Loucy (cell line): ENCODE data around the gene MAML2.

Experiments used
- H2AFZ ChIP-seq: fragments of 200-600 bp; sonication (generic); 2 replicates; pipeline ENCODE4 v1.6.0; 2016; ENCODE audit warnings: antibody characterized with exemption, mild to moderate bottlenecking, low read length, moderate library complexity
- H3F3A ChIP-seq: fragments of 200-600 bp; 2 replicates; pipeline ENCODE4 v1.6.0; 2016; ENCODE audit warnings: antibody characterized with exemption, low read depth, mild to moderate bottlenecking
- H3K27me3 ChIP-seq: fragments of 200-600 bp; sonication (generic); 2 replicates; pipeline ENCODE4 v1.6.1; 2014; ENCODE audit warnings: low read length, mild to moderate bottlenecking; ENCODE audit not compliant: insufficient read depth, poor library complexity, severe bottlenecking
- H3K36me3 ChIP-seq: fragments of 200-600 bp; sonication (generic); 2 replicates; pipeline ENCODE4 v1.6.1; 2016; ENCODE audit warnings: low read length; ENCODE audit not compliant: insufficient read depth
- H3K4me1 ChIP-seq: fragments of 200-600 bp; sonication (generic); 2 replicates; pipeline ENCODE4 v1.5.1; 2014; ENCODE audit warnings: low read length, mild to moderate bottlenecking; ENCODE audit not compliant: insufficient read depth, poor library complexity, severe bottlenecking
- H3K4me2 ChIP-seq: fragments of 200-600 bp; sonication (generic); 2 replicates; pipeline ENCODE4 v1.6.0; 2014; ENCODE audit warnings: antibody characterized with exemption, low read length, low read depth, mild to moderate bottlenecking; ENCODE audit not compliant: poor library complexity, severe bottlenecking
- H3K4me3 ChIP-seq: fragments of 200-600 bp; sonication (generic); 2 replicates; pipeline ENCODE4 v1.5.1; 2014; ENCODE audit warnings: low read length, mild to moderate bottlenecking, mixed read lengths; ENCODE audit not compliant: poor library complexity, severe bottlenecking
- H3K79me2 ChIP-seq: fragments of 200-600 bp; sonication (generic); 2 replicates; pipeline ENCODE4 v1.6.1; 2014; ENCODE audit warnings: low read length; ENCODE audit not compliant: insufficient read depth
- H3K9ac ChIP-seq: fragments of 200-600 bp; sonication (generic); 2 replicates; pipeline ENCODE4 v1.6.0; 2014; ENCODE audit warnings: mild to moderate bottlenecking, low read depth, low read length, moderate library complexity; ENCODE audit not compliant: poor library complexity, severe bottlenecking
- H3K9me2 ChIP-seq: fragments of 200-600 bp; sonication (generic); replicated peaks from 2 replicates; pipeline ENCODE4 v1.6.1; 2016; ENCODE audit warnings: low read depth, low read length, mixed read lengths
- H3K9me3 ChIP-seq: fragments of 200-600 bp; sonication (generic); 2 replicates; pipeline ENCODE4 v1.6.1; 2014; ENCODE audit warnings: mild to moderate bottlenecking, antibody characterized with exemption, low read length, low read depth; ENCODE audit not compliant: insufficient read depth
- H4K20me1 ChIP-seq: fragments of 200-600 bp; sonication (generic); 2 replicates; pipeline ENCODE4 v1.6.0; 2014; ENCODE audit warnings: antibody characterized with exemption, low read length, mild to moderate bottlenecking; ENCODE audit not compliant: insufficient read depth, poor library complexity, severe bottlenecking
- CTCF ChIP-seq: fragments of 200-600 bp; sonication (generic); conservative IDR thresholded peaks from 2 replicates; pipeline ENCODE4 v1.5.1; 2014; ENCODE audit warnings: mild to moderate bottlenecking, antibody characterized with exemption, low read length
- EZH2phosphoT487 ChIP-seq: fragments of 200-600 bp; IDR thresholded peaks from 2 replicates; pipeline ENCODE4 v1.6.1; 2018; ENCODE audit warnings: antibody characterized with exemption, mild to moderate bottlenecking, moderate library complexity, borderline replicate concordance

The MAML2 gene

GRCh38 chr11:96010683-96011082, 332.3 kb downstream of the MAML2 start:
- H3K27me3 ChIP-seq, result no peaks in the 10 kb centered on the region

GRCh38 chr11:96008161-96008720, 334.8 kb downstream of the MAML2 start:
- no peaks in the 10 kb centered on the region for H4K20me1 ChIP-seq
- TF ChIP-seq CTCF, result no peak
- no peak for TF ChIP-seq EZH2phosphoT487
- no peak overlapping the region for H3K4me2 ChIP-seq
- H2AFZ ChIP-seq, result no peak overlapping the region
- no peaks in the 10 kb centered on the region for H3K9me2 ChIP-seq
- no peak overlapping the region for H3K9ac ChIP-seq
- H3K4me1 ChIP-seq, result peaks cover 11% of the 10 kb centered on the region
- no peaks in the 10 kb centered on the region for H3K79me2 ChIP-seq
- H3K4me3 ChIP-seq, result no peak overlapping the region
- no peaks in the 10 kb centered on the region for H3K27me3 ChIP-seq
- H3F3A ChIP-seq, result no peaks in the 10 kb centered on the region
- H3K9me3 ChIP-seq, result no peaks in the 10 kb centered on the region
- no peaks in the 10 kb centered on the region for H3K36me3 ChIP-seq

More at GRCh38 chr11:96010683-96011082, 332.3 kb downstream of the MAML2 start:
- Histone ChIP-seq H4K20me1 (no peaks in the 10 kb centered on the region), H3K4me3 (no peak overlapping the region), H2AFZ (no peak overlapping the region), H3K79me2 (no peaks in the 10 kb centered on the region), H3K9me3 (no peaks in the 10 kb centered on the region), H3K9ac (no peak overlapping the region), H3K36me3 (no peaks in the 10 kb centered on the region), H3K9me2 (no peaks in the 10 kb centered on the region), H3F3A (no peaks in the 10 kb centered on the region), H3K4me1 (peaks cover 36% of the 10 kb centered on the region), H3K4me2 (no peak overlapping the region)
- TF ChIP-seq CTCF (no peak), EZH2phosphoT487 (no peak)

GRCh38 chr11:96006037-96006436, 337.0 kb downstream of the MAML2 start:
- no peaks in the 10 kb centered on the region for H3K9me2 ChIP-seq
- H3K4me3 ChIP-seq, result no peak overlapping the region
- H3K9ac ChIP-seq, result no peak overlapping the region
- H3K9me3 ChIP-seq, result no peaks in the 10 kb centered on the region
- no peaks in the 10 kb centered on the region for H3K36me3 ChIP-seq
- H3K27me3 ChIP-seq, result no peaks in the 10 kb centered on the region
- H3F3A ChIP-seq, result no peaks in the 10 kb centered on the region
- no peaks in the 10 kb centered on the region for H4K20me1 ChIP-seq
- no peaks in the 10 kb centered on the region for H3K79me2 ChIP-seq
- TF ChIP-seq EZH2phosphoT487, result no peak
- no peak for TF ChIP-seq CTCF
- no peaks in the 10 kb centered on the region for H3K4me1 ChIP-seq
- no peak overlapping the region for H3K4me2 ChIP-seq
- no peak overlapping the region for H2AFZ ChIP-seq
